ENCODE results near the gene PDZRN3. TPM values are rescaled to one million over a fixed set of nuclear protein-coding genes. Genes with fewer than 3 reads are reported as not detected.

PDZRN3 gene
- total RNA-seq, 1 donor from 2014 or later = 58.6 TPM

DNA sequence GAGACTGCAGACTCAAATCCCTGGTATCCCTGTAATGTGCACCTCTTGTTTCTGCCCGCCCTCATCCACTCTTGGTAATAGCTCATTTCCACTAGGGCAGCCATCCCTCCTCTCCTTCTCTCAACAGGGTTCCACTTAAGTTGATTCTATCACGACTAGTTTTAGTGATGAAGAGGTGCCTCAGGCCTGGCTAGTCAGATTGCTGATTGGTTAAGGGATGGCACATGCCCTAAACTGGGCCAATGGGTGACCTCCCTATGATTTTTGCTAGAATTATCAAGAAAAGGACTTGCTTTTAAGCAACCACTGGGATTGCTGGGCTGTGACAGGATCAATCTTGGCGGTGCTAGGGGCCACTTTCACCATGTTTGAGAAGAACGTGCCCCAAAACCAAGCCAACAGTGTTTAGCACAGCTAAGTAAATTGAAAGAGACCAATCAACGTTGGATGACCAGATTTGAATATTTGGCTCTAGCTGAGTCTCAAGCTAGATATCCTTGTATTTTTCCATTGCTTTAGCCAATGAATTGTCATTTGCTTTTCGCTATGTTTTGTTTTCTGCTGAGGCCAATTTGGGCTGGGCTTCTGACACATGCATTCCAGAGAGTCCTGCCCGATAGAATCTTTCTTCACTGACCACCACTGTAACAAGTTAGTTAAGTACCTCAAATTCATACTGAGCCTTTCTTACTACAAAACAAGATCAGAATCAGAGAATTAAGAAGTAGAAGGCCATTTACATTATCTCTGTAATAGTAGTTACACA lies 131.0 kb downstream of the PDZRN3 start:
- Mint-ChIP-seq H3K27ac (no peak overlapping the region), H3K36me3 (no peaks in the 10 kb centered on the region), H3K27me3 (no peaks in the 10 kb centered on the region), H3K4me1 (ENCODE audit: unreplicated experiment) (peaks cover 53% of the 10 kb centered on the region), H3K4me3 (no peak overlapping the region), H3K9me3 (no peaks in the 10 kb centered on the region)
- TF ChIP-seq, protein P1, sequence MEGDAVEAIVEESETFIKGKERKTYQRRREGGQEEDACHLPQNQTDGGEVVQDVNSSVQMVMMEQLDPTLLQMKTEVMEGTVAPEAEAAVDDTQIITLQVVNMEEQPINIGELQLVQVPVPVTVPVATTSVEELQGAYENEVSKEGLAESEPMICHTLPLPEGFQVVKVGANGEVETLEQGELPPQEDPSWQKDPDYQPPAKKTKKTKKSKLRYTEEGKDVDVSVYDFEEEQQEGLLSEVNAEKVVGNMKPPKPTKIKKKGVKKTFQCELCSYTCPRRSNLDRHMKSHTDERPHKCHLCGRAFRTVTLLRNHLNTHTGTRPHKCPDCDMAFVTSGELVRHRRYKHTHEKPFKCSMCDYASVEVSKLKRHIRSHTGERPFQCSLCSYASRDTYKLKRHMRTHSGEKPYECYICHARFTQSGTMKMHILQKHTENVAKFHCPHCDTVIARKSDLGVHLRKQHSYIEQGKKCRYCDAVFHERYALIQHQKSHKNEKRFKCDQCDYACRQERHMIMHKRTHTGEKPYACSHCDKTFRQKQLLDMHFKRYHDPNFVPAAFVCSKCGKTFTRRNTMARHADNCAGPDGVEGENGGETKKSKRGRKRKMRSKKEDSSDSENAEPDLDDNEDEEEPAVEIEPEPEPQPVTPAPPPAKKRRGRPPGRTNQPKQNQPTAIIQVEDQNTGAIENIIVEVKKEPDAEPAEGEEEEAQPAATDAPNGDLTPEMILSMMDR (conservative IDR thresholded peaks at IDR 0.05) = no peak
- no peak for DNase-seq (ENCODE audit: extremely low spot score, unreplicated experiment)

GRCh38 chr3:73492186-73492585 lies 132.6 kb downstream of the PDZRN3 start:
- no peaks in the 10 kb centered on the region for H3K27me3 Mint-ChIP-seq
- no peak overlapping the region for H3K27ac Mint-ChIP-seq
- H3K4me1 Mint-ChIP-seq (ENCODE audit: unreplicated experiment) = peaks cover 54% of the 10 kb centered on the region
- no peaks in the 10 kb centered on the region for H3K36me3 Mint-ChIP-seq
- TF ChIP-seq, protein P1 (conservative IDR thresholded peaks at IDR 0.05) = no peak
- H3K4me3 Mint-ChIP-seq = no peak overlapping the region
- no peak for DNase-seq (ENCODE audit: extremely low spot score, unreplicated experiment)
- no peaks in the 10 kb centered on the region for H3K9me3 Mint-ChIP-seq

- Mint-ChIP-seq H3K27ac (no peak overlapping the region), H3K4me1 (ENCODE audit: unreplicated experiment) (peaks cover 48% of the 10 kb centered on the region), H3K36me3 (no peaks in the 10 kb centered on the region), H3K9me3 (no peaks in the 10 kb centered on the region), H3K4me3 (peak overlapping the region; percentile 44), H3K27me3 (no peaks in the 10 kb centered on the region)
- TF ChIP-seq, protein P1 (conservative IDR thresholded peaks at IDR 0.05) = no peak
- DNase-seq (ENCODE audit: extremely low spot score, unreplicated experiment) = no peak
Measured at GRCh38 chr3:73491287-73491662, 133.5 kb downstream of the PDZRN3 start.

DNA sequence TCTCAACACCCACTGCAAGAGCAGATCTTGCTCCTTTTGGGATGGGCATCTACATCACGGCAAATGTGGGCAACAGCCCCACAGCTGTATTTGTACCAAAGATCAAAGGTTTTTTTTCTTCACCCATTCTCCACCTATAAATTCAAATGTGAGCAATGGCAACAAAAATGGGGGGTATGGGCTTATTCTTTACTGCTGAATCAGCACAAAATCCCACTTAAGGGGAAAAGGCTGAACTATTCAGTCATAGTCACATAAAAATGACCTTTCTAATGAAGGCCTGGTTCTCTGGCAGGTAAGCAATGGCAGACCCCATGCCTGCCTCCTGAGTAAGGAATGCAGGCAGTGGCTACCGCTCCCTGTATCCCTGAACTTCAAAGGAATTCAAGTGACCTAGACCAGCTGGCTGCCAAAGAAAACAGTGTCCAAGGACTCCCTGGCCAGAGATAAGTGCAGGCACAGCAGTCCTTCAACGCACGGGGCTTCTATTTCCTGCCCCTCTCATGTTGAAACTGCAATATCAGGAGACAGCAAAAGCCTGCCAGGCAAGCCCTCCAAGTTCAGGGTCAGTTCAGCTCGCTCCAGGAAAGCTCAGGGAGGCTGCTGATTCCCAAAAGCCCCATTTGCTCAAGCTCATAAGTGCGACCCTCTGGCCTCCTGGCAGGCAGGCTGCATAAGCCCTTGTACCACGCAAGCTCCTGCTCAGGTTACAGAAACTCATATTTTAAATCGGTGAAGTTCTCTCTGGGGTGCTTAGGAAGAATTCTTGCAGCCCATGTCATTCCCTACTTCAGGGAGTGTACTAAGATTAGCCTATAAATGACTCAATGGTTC lies 134.1 kb downstream of the PDZRN3 start:
- Mint-ChIP-seq H3K27me3 (no peaks in the 10 kb centered on the region), H3K9me3 (no peaks in the 10 kb centered on the region), H3K4me3 (peak overlapping the region; percentile 44), H3K36me3 (no peaks in the 10 kb centered on the region), H3K4me1 (ENCODE audit: unreplicated experiment) (peaks cover 51% of the 10 kb centered on the region), H3K27ac (peak overlapping the region; percentile 62)
- TF ChIP-seq, protein P1 (conservative IDR thresholded peaks at IDR 0.05) = no peak
- DNase-seq (ENCODE audit: extremely low spot score, unreplicated experiment) = no peak

- Mint-ChIP-seq H3K36me3 (no peaks in the 10 kb centered on the region), H3K4me3 (no peak overlapping the region), H3K27ac (no peak overlapping the region), H3K27me3 (peaks cover 8% of the 10 kb centered on the region), H3K4me1 (ENCODE audit: unreplicated experiment) (peaks cover 54% of the 10 kb centered on the region), H3K9me3 (no peaks in the 10 kb centered on the region)
- no peak for DNase-seq (ENCODE audit: extremely low spot score, unreplicated experiment)
- TF ChIP-seq, protein P1 (conservative IDR thresholded peaks at IDR 0.05) = no peak
Measured at GRCh38 chr3:73485877-73486330, 138.8 kb downstream of the PDZRN3 start.
